Adrenal gland (tissue), 5 donors: ENCODE data around the gene VAPB.

Experiments
- CTCF ChIP-seq, 6 experiments: fragments of 450-650 bp in 4 of 6; fragments of 200-600 bp in 2 of 6; sonication (generic) in 1 of 6; IDR thresholded peaks; 1 replicate in 5 of 6; 2 replicates in 1 of 6; pipeline versions ENCODE4 v1.5.1 to v1.8.0; 2016 to 2021; ENCODE audit warnings: antibody characterized with exemption in 6 of 6, mild to moderate bottlenecking in 2 of 6, moderate library complexity in 1 of 6
- POLR2A ChIP-seq, 2 donors: fragments of 450-650 bp; IDR thresholded peaks; one replicate each; pipeline ENCODE4 v1.6.1; 2017; ENCODE audit warnings: antibody characterized with exemption in 2 of 2, mild to moderate bottlenecking in 2 of 2, moderate library complexity in 1 of 2
- donor health status: DM: no; HTN: no; CAD: no.

GRCh38 chr20:58446960-58447265 lies 57.9 kb downstream of the VAPB start:
- TF ChIP-seq CTCF (IDR thresholded peaks at IDR 0.05): no peak
- no peak for TF ChIP-seq POLR2A (IDR thresholded peaks at IDR 0.05)
